ENCODE measurements around the gene XRCC6.
"Not testable (repeated sequence)": the region's sequence is repeated elsewhere in the genome, so short reads cannot be mapped to it uniquely, and the experiment has no call there.

- TF ChIP-seq, protein P1, sequence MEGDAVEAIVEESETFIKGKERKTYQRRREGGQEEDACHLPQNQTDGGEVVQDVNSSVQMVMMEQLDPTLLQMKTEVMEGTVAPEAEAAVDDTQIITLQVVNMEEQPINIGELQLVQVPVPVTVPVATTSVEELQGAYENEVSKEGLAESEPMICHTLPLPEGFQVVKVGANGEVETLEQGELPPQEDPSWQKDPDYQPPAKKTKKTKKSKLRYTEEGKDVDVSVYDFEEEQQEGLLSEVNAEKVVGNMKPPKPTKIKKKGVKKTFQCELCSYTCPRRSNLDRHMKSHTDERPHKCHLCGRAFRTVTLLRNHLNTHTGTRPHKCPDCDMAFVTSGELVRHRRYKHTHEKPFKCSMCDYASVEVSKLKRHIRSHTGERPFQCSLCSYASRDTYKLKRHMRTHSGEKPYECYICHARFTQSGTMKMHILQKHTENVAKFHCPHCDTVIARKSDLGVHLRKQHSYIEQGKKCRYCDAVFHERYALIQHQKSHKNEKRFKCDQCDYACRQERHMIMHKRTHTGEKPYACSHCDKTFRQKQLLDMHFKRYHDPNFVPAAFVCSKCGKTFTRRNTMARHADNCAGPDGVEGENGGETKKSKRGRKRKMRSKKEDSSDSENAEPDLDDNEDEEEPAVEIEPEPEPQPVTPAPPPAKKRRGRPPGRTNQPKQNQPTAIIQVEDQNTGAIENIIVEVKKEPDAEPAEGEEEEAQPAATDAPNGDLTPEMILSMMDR (IDR thresholded peaks at IDR 0.05), result not testable (repeated sequence)
- TF ChIP-seq ZFX (IDR thresholded peaks at IDR 0.05; ENCODE audit: borderline replicate concordance), result not testable (repeated sequence)
These were observed 48.8 kb upstream of the XRCC6 start for GRCh38 chr22:41572305-41572704.

All from 22Rv1 (cell line).